ENCODE data around the gene SLC28A1.

The SLC28A1 gene

DNA sequence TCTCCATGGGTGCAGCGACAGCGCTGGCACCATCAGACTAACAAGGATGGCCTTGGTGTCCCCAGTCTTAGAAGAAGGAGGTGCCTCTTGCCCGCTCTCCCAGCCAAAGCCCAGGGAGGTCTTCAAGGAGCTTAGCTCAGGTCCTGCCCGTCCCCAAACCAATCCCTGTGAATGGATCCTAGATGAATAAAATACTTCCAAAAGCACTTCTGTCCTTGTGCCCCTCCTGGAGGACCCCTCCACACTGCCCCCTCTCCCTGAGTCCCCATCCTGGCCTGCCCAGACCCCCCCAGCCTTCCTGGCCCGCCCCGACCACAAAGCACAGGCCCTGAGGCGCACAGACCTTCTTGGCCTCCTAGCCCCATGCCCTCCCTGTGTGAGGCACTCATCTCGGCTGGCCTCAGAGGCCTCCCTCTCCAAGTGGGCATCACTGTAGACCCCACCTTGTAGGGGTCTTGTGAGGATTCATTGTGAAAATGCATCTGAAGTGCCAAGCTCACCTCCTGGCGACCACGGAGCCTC lies 8.4 kb downstream of the SLC28A1 start:
- no peak overlapping the region for H3K4me3 ChIP-seq (ENCODE audit: low read depth, low read length)
- DNase-seq (ENCODE audit: low read depth), result no peak
- TF ChIP-seq, protein P1, sequence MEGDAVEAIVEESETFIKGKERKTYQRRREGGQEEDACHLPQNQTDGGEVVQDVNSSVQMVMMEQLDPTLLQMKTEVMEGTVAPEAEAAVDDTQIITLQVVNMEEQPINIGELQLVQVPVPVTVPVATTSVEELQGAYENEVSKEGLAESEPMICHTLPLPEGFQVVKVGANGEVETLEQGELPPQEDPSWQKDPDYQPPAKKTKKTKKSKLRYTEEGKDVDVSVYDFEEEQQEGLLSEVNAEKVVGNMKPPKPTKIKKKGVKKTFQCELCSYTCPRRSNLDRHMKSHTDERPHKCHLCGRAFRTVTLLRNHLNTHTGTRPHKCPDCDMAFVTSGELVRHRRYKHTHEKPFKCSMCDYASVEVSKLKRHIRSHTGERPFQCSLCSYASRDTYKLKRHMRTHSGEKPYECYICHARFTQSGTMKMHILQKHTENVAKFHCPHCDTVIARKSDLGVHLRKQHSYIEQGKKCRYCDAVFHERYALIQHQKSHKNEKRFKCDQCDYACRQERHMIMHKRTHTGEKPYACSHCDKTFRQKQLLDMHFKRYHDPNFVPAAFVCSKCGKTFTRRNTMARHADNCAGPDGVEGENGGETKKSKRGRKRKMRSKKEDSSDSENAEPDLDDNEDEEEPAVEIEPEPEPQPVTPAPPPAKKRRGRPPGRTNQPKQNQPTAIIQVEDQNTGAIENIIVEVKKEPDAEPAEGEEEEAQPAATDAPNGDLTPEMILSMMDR (IDR thresholded peaks at IDR 0.05; ENCODE audit: low read depth, low read length), result no peak
- TF ChIP-seq, protein P2, sequence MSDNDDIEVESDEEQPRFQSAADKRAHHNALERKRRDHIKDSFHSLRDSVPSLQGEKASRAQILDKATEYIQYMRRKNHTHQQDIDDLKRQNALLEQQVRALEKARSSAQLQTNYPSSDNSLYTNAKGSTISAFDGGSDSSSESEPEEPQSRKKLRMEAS (IDR thresholded peaks at IDR 0.05; ENCODE audit: low read depth, low read length), result no peak
- TF ChIP-seq POLR2A (IDR thresholded peaks at IDR 0.05; ENCODE audit: extremely low read depth, insufficient read length), result no peak
- TF ChIP-seq MYC (IDR thresholded peaks at IDR 0.05; ENCODE audit: low read depth, low read length), result no peak

DNA sequence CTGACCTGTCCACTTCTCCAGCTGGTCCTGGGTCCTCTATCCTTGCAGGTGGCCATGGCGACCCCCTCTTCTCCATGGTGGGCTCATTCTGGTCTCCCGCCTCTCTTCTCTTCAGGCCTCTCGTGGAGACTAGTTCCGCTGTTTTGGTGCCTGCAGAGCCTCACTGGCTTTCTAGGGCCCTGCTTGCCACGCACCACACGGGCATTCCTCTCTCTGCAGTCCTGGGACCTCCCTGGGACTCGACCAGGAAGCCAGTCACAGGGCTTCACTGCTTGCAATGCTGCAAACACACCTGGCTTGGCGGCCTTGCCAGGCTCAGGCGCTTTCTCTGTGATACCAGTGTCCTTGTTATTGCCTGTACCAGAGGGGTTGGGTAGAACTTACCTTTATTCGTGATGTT lies 9.1 kb downstream of the SLC28A1 start:
- no peak for DNase-seq (ENCODE audit: low read depth)
- TF ChIP-seq, protein P1 (IDR thresholded peaks at IDR 0.05; ENCODE audit: low read depth, low read length), result no peak
- TF ChIP-seq POLR2A (IDR thresholded peaks at IDR 0.05; ENCODE audit: extremely low read depth, insufficient read length), result no peak
- TF ChIP-seq, protein P2 (IDR thresholded peaks at IDR 0.05; ENCODE audit: low read depth, low read length), result no peak
- TF ChIP-seq MYC (IDR thresholded peaks at IDR 0.05; ENCODE audit: low read depth, low read length), result no peak
- no peak overlapping the region for H3K4me3 ChIP-seq (ENCODE audit: low read depth, low read length)

DNA sequence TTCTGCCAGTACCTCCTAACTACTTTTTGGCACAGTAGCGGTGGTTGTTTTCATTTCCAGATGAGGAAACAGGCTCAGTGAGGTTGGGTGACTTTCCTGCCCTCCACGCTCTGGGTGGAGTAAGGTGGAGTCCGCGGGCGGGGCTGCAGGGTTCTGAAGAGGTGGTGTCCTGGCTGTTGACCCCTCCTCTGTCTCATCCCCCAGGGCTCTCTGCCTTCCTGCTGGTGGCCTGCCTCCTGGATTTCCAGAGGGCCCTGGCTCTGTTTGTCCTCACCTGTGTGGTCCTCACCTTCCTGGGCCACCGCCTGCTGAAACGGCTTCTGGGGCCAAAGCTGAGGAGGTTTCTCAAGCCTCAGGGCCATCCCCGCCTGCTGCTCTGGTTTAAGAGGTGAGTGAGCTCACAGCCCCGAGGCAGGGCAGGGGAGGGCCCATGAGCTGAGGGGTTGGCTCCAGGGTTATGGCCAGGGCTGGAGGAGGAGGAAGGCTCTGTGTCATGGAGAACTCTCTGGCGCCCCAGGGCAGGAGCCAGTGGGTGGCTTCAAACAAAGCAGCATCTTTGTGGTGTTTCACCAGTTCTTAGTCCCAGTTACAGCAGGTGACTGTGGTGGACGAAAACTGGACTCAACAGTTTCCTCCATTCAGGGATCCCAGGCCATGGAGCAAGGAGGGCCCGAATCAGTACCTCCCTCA lies 10.4 kb downstream of the SLC28A1 start:
- TF ChIP-seq MYC (IDR thresholded peaks at IDR 0.05; ENCODE audit: low read depth, low read length) (no peak), POLR2A (IDR thresholded peaks at IDR 0.05; ENCODE audit: extremely low read depth, insufficient read length) (no peak)
- TF ChIP-seq, protein P2 (IDR thresholded peaks at IDR 0.05; ENCODE audit: low read depth, low read length), result no peak
- TF ChIP-seq, protein P1 (IDR thresholded peaks at IDR 0.05; ENCODE audit: low read depth, low read length), result no peak
- no peak overlapping the region for H3K4me3 ChIP-seq (ENCODE audit: low read depth, low read length)
- DNase-seq (ENCODE audit: low read depth), result no peak

DNA sequence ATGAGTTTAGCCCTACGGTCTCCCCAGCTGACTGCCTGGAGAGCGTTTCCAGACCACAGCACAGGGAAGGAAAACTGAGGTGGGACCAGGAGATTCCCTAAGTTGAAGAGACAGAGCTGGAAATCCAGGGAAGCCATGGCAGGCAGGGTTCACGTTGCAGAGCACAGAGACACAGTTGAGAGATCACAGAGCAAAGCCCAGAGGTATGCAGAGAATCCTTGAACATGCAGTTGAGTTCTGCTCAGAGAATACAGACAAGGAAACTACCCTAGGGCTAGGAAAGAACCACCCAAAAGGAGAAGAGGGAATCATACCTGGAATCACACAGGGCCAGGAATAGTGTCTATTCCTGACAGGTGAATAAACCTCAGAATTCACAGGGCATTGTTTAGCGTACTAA lies 14.3 kb downstream of the SLC28A1 start:
- no peak for DNase-seq (ENCODE audit: low read depth)
- H3K4me3 ChIP-seq (ENCODE audit: low read depth, low read length), result no peak overlapping the region
- TF ChIP-seq, protein P1 (IDR thresholded peaks at IDR 0.05; ENCODE audit: low read depth, low read length), result no peak
- TF ChIP-seq POLR2A (IDR thresholded peaks at IDR 0.05; ENCODE audit: extremely low read depth, insufficient read length) (no peak), MYC (IDR thresholded peaks at IDR 0.05; ENCODE audit: low read depth, low read length) (no peak)
- TF ChIP-seq, protein P2 (IDR thresholded peaks at IDR 0.05; ENCODE audit: low read depth, low read length), result no peak

DNA sequence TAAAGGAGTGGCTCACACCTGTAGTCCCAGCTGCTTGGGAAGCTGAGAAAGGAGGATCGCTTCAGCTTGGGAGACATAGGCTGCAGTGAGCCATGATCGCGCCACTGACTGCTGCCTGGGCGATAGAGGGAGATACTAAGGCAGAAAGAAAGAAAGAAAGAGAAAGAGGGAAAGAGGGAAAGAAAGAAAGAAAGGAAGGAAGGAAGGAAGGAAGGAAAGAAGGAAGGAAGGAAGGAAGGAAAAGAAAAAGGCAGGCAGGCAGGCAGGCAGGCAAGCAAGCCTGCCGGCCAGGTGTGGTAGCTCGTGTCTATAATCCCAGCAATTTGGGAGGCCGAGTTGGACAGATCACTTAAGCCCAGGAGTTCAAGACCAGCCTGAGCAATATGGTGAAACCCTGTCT lies 15.3 kb downstream of the SLC28A1 start:
- no peak for DNase-seq (ENCODE audit: low read depth)
- H3K4me3 ChIP-seq (ENCODE audit: low read depth, low read length), result no peak overlapping the region
- TF ChIP-seq POLR2A (IDR thresholded peaks at IDR 0.05; ENCODE audit: extremely low read depth, insufficient read length) (no peak), MYC (IDR thresholded peaks at IDR 0.05; ENCODE audit: low read depth, low read length) (no peak)
- TF ChIP-seq, protein P1 (IDR thresholded peaks at IDR 0.05; ENCODE audit: low read depth, low read length), result no peak
- TF ChIP-seq, protein P2 (IDR thresholded peaks at IDR 0.05; ENCODE audit: low read depth, low read length), result no peak
